CD4-positive, alpha-beta T cell (primary cell): ENCODE results near the gene CACHD1. TPM values are rescaled to one million over a fixed set of nuclear protein-coding genes. Genes with fewer than 3 reads are reported as not detected.

Source experiments
- ATAC-seq: fragments of 200-7000 bp; cut with Tn5 transposase; one replicate; pipeline ENCODE4 v1.10.0; 2022; ENCODE audit warnings: mild to moderate bottlenecking; ENCODE audit not compliant: poor library complexity
- CTCF ChIA-PET: fragments of 350-600 bp; sonication (Branson Sonifier 250); formaldehyde crosslinking; loops from one replicate; lab custom pipeline; 2021; ENCODE audit warnings: antibody characterized with exemption, inconsistent platforms; lab: Charles Lee
- POLR2A ChIA-PET: fragments of 350-600 bp; sonication (Branson Sonifier 250); formaldehyde crosslinking; loops from one replicate; lab custom pipeline; 2021; ENCODE audit warnings: antibody characterized with exemption, inconsistent platforms; lab: Charles Lee
- DNase-seq, 14 experiments: peaks; one replicate each; pipeline ENCODE4 v3.0.0-alpha.2; 2013 to 2020; ENCODE audit warnings: mixed read lengths in 2 of 14
- H3K27ac ChIP-seq, 2 donors: one replicate each; pipeline versions ENCODE4 v1.5.1 to v1.7.0; 2013; ENCODE audit warnings: low read length in 2 of 2, low read depth in 1 of 2, mild to moderate bottlenecking in 1 of 2
- H3K27me3 ChIP-seq, 2 experiments: 1 replicate in 1 of 2; 2 replicates in 1 of 2; pipeline versions ENCODE4 v1.6.1 to v1.7.0; 2013; ENCODE audit warnings: low read length in 2 of 2, control low read depth in 1 of 2, mild to moderate bottlenecking in 1 of 2, moderate library complexity in 1 of 2; ENCODE audit not compliant: insufficient read depth in 2 of 2, control insufficient read depth in 1 of 2
- H3K36me3 ChIP-seq: one replicate; pipeline ENCODE4 v1.6.1; 2013; ENCODE audit warnings: low read length, control low read depth; ENCODE audit not compliant: insufficient read depth
- H3K4me1 ChIP-seq: one replicate; pipeline ENCODE4 v1.6.1; 2013; ENCODE audit warnings: low read length, control low read depth; ENCODE audit not compliant: insufficient read depth
- H3K4me3 ChIP-seq: one replicate; pipeline ENCODE4 v1.5.1; 2013; ENCODE audit warnings: mild to moderate bottlenecking, low read length, moderate library complexity
- H3K9me3 ChIP-seq, 2 experiments: 1 replicate in 1 of 2; 2 replicates in 1 of 2; pipeline versions ENCODE4 v1.6.1 to v1.7.0; 2013; ENCODE audit warnings: low read length in 2 of 2, mild to moderate bottlenecking in 2 of 2, control low read depth in 1 of 2, moderate library complexity in 1 of 2; ENCODE audit not compliant: control insufficient read depth in 1 of 2, insufficient read depth in 1 of 2
- H3K27ac Mint-ChIP-seq: one replicate; pipeline ENCODE4 v1.8.0; 2020; ENCODE audit warnings: mixed read lengths
- H3K27me3 Mint-ChIP-seq: one replicate; pipeline ENCODE4 v1.8.0; 2021; ENCODE audit warnings: mixed read lengths
- H3K36me3 Mint-ChIP-seq: one replicate; pipeline ENCODE4 v1.8.0; 2021; ENCODE audit warnings: low read depth, mixed read lengths
- H3K4me1 Mint-ChIP-seq: one replicate; pipeline ENCODE4 v1.8.0; 2021; ENCODE audit warnings: low read depth, mixed read lengths
- H3K4me3 Mint-ChIP-seq: one replicate; pipeline ENCODE4 v1.8.0; 2020; ENCODE audit warnings: mild to moderate bottlenecking, mixed read lengths
- H3K9me3 Mint-ChIP-seq: one replicate; pipeline ENCODE4 v1.8.0; 2020; ENCODE audit warnings: mixed read lengths
- CTCF ChIP-seq: fragments of 200-600 bp; IDR thresholded peaks from one replicate; pipeline ENCODE4 v1.8.0; 2022; ENCODE audit warnings: antibody characterized with exemption, mild to moderate bottlenecking
- intact Hi-C, 2 experiments: fragments of 100-400 bp; cut with DNase I in 1 of 2; cut with micrococcal nuclease in 1 of 2; formaldehyde crosslinking; loops; one replicate each; pipeline versions ENCODE4 v1.15.1 to v1.9.0; 2023 to 2025; cut with DNase I, micrococcal nuclease
- total RNA-seq, 174 experiments: library from RNA in 2 of 174; stranded (reverse) in 2 of 174; gene quantifications; one replicate each; pipeline ENCODE4 v1.2.3 and lab custom pipeline; 2021 to 2026

The CACHD1 gene
- total RNA-seq, 2 experiments from 2014 or later, result 6.2 to 7.1 TPM

- no peaks in the 10 kb centered on the region for H3K36me3 Mint-ChIP-seq
- Histone ChIP-seq H3K27ac (no peak overlapping the region), H3K4me3 (no peak overlapping the region), H3K9me3 (no peaks in the 10 kb centered on the region), H3K36me3 (no peaks in the 10 kb centered on the region), H3K4me1 (no peaks in the 10 kb centered on the region), H3K27me3 (no peaks in the 10 kb centered on the region)
- DNase-seq (no peak), ATAC-seq (no peak)
- ChIA-PET CTCF (no interaction called here), POLR2A (no interaction called here)
- H3K9me3 Mint-ChIP-seq, result no peaks in the 10 kb centered on the region
- H3K4me1 Mint-ChIP-seq, result no peaks in the 10 kb centered on the region
- no peak overlapping the region for H3K4me3 Mint-ChIP-seq
- H3K27ac Mint-ChIP-seq, result no peak overlapping the region
- no peak for TF ChIP-seq CTCF
- H3K27me3 Mint-ChIP-seq, result no peaks in the 10 kb centered on the region
- intact Hi-C loops, result no loop called here
These were observed 42.0 kb upstream of the CACHD1 start for GRCh38 chr1:64427879-64428278.

GRCh38 chr1:64433308-64433707 is 36.6 kb upstream of the CACHD1 start:
- POLR2A ChIA-PET, result no interaction called here
- H3K9me3 ChIP-seq, result no peaks in the 10 kb centered on the region
- H3K27me3 Mint-ChIP-seq, result no peaks in the 10 kb centered on the region
- no peaks in the 10 kb centered on the region for H3K9me3 Mint-ChIP-seq
- H3K36me3 ChIP-seq, result no peaks in the 10 kb centered on the region
- H3K27ac ChIP-seq, result no peak overlapping the region
- intact Hi-C loops, result no loop called here
- no peak overlapping the region for H3K4me3 ChIP-seq
- ATAC-seq (no peak), DNase-seq (no peak)
- no peak overlapping the region for H3K27ac Mint-ChIP-seq
- no peaks in the 10 kb centered on the region for H3K4me1 Mint-ChIP-seq
- no peaks in the 10 kb centered on the region for H3K4me1 ChIP-seq
- no peak overlapping the region for H3K4me3 Mint-ChIP-seq
- no peak for TF ChIP-seq CTCF
- CTCF ChIA-PET, result interaction anchor here (0.6 kb wide), 1 partner anchor 46 kb away, joined by 3 read pairs; no protein-coding TSS in a partner anchor
- no peaks in the 10 kb centered on the region for H3K36me3 Mint-ChIP-seq
- no peaks in the 10 kb centered on the region for H3K27me3 ChIP-seq

- ChIA-PET CTCF (interaction anchor here (0.6 kb wide), 1 partner anchor 45 kb away, joined by 3 read pairs; no protein-coding TSS in a partner anchor), POLR2A (no interaction called here)
- no peak overlapping the region for H3K27ac ChIP-seq
- Mint-ChIP-seq H3K36me3 (no peaks in the 10 kb centered on the region), H3K9me3 (no peaks in the 10 kb centered on the region), H3K27me3 (no peaks in the 10 kb centered on the region), H3K4me3 (no peak overlapping the region), H3K27ac (no peak overlapping the region), H3K4me1 (no peaks in the 10 kb centered on the region)
- H3K36me3 ChIP-seq, result no peaks in the 10 kb centered on the region
- no peaks in the 10 kb centered on the region for H3K4me1 ChIP-seq
- no peaks in the 10 kb centered on the region for H3K27me3 ChIP-seq
- H3K9me3 ChIP-seq, result no peaks in the 10 kb centered on the region
- TF ChIP-seq CTCF, result no peak
- intact Hi-C loops, result no loop called here
- DNase-seq (no peak), ATAC-seq (no peak)
- no peak overlapping the region for H3K4me3 ChIP-seq
These were observed 36.2 kb upstream of the CACHD1 start for GRCh38 chr1:64433747-64434146.
